ENCODE results near the gene ZNF407.
A peak's percentile ranks its signal among the peaks of the same experiment; 100 is the strongest.

The ZNF407 gene

DNA sequence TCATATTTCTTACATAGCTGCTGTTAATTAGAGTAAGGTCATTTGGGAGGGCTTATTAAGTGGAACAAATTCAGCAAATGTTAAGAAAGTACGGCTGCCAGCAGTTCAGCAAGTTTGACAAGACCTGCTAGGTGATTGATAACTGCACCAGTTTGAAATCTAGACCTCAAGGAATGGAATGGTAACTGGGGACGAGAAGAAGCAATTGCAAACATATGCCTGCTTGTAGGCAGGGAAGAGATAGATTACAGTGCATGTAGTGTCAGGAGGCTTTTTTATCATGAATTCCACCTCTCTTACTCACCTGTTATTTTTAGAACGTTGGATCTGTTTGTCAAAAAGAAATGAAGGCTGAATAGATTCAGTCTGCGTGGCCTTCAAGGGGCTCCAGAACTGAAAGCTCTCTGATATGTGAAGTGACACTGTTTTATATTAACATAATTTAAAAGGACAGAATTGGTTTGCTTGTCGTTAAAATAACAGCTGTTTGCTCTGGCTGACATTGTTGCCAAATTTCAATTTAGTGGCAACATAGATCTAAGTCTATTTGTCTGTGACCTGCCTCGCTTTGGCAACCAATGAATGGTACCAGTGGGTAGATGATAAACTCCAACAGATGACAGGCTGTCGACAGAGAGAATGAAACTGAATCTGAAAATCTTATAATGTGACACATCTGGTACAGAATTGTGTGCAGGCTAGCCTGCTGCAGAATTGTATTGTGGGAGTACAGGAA, 199.3 kb downstream of the ZNF407 start:
- DNase-seq, result peak; percentile 31

DNA sequence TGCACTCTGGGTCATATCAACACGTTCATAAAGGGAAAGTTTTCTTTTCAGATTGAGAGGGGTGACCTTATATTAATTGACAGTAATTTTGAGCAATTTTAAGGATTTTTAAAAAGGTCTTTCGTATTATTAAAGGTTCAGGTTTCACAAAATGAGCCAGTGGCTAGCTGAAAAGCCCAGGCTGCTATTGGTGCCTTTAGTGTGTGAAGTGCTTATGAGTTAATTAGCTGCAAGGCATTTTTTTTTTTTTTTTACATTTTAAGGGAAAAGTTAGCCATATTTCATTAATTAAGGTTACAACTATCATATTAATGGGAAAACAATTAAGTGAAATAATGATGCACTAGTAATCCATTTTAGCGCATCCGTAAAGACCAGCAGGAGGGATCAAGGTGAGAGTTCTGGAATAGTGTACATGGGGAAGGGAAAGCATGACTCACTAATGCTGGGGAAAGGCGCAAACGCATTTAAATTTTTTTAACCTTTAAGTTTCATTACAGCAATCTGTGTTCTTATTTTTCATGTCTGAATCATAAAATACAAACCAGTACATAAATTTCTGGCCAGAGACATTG, 200.0 kb downstream of the ZNF407 start:
- no peak for DNase-seq

DNA sequence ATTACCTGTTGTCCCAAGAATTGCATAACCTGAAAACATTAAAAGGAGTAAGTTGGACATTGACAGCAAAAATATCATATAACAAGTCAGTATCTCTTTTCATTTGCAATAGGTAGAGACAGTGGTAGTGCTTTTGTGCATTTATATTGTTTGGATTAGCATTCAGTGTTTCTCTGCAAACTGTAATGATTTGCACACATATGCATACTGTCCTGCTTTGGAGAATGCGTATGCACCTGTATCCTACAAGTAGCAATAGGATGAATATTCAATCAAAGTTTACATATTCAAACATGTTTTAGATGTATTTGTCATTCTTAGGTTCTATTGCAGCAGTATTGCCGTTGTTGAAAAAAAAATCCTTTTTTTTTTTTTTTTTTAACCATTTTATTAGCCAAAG, 201.9 kb downstream of the ZNF407 start:
- DNase-seq, result no peak

DNA sequence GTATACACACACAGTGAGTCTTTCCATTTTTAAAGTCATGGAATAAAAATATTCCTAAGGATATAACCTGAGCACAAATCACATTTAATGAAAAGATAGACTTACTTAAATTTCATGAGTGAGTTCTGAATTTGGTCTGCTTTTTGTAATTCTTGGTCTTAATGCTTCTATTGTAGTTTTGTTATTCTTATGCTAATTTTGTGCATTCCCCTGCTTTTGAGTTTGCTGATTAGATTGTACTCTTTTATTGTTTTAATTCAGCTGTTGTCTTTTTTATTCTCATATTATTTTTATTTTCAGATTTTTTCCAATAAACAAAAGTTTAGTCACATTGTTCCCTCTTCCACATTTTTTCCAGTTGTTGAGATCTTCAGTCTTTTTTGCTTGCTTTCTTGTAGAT, 202.4 kb downstream of the ZNF407 start:
- DNase-seq, result no peak

DNA sequence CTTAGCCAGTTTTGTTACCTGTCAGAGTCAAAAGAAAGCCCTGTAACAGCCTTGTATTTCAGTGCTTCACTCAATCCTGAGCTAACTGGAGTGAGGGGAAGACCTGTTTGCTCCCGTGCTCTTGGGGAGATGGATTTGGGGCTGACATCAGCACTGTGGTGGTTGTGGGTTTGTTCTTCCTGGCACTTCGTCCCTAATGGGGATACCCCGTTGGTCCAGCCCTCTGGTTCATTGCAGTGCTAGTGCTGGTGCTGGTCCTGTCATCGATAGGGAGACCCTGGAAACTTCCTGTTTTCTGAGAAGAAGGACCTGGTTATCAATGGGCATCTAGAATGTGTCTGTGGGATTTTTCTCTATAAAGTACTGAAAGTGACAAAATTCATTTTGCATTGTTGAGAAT, 205.4 kb downstream of the ZNF407 start:
- no peak for DNase-seq

DNA sequence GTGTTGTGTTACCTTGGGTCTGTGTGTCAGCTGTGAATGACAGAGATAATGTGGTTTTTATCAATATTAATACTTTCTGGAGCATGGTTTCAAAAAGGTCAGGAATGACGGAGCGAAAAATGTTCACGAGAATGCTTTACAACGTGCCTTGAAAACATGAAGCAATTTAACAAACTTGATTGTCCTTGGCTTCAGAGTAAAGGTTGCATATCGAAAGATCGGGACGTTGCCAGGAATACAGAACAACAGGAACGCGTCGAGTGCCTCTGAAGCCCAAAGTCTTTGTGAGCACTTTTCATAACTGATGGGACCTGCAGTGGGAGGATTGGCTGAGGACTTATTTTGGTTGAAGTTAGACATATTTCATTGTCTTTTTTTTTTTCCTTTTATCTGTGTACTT, 206.1 kb downstream of the ZNF407 start:
- DNase-seq, result no peak

DNA sequence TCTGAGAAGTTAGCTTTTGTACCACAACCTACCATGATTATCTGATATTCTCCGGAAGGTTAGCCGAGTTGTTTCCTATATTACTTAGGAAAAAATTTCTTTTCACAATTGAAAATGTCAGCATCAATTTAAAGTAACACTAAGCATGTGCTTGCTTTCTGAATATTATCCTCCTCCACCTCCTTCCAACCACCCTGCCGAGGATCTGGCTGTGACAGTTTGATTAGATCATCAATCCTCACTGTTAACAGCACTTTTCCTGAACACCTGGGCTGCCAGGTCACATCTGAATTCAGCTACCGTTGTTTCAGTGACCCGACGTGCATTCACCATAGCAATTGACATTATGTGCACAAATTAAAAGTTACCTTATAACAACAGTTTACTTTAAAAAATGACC, 207.0 kb downstream of the ZNF407 start:
- DNase-seq, result no peak

DNA sequence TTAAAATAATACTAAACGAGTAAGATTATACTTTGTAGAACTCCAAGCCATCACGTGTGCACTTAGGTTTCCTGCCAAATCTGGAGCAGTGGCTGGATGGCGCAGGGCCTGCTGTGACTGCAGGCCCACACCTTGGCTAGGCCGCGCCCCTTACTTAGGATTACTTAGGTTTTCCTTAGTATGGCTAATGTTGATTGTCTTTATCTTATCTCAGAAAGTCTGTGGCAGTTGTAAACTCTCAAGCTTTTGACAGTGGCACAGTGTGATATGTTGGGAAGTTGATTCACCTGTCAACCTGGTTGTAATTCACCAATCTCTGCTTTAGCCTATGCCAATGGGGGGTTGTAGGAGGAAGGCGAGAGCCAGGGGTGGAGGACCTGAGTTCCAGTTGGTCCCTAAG, 208.4 kb downstream of the ZNF407 start:
- DNase-seq, result no peak

DNA sequence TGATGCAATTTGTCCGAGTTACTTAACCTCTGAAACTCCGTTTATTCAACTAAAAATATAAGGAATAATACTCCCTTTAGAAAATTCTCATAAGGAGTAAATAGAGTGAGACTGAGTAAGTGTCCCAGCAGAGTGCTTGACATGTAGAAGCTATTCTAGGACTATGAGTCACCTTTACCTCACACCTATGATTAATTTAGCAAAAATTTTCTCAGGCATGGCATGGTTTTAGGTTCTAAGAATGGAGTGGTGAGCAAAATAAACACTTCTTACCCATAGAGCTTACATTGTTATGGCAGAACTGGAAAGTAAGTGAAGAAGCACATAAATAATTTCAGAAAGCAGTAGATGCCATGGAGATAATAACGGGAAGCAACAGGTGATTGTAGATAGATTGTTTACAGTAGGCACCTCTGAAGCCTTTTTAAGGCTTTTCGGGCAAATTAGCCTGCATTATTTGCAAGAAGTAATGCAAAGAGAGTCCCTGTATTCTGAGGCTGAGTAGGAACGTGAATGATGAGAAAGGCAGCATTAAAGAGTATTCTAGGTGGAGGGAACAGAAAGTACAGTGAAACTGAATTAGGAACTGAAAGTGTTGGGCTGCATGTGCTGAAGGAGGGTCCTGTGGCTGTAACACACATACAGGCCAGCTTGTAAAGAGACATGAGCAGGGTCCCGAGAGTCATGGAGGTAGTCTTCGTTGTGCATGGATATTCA, 209.2 kb downstream of the ZNF407 start:
- no peak for DNase-seq

DNA sequence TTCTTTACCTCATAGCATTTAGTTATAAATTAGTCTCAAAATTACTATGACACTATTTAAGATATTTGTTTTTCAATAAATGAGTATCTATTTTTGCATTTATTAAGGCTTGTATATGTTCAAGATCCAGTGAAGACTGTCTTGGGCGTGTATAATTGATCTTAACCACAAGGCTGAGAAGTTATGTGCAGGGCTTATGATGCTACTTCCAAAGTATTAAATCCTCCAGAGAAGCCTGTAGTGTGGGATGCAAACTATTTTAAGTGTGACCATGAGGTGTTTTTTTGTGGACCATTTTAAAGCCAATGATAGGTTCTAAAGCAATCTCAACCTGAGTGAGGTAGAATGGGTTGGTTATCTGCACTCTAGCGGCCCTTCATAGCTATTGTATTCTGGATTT, 219.9 kb downstream of the ZNF407 start:
- DNase-seq, result no peak

DNA sequence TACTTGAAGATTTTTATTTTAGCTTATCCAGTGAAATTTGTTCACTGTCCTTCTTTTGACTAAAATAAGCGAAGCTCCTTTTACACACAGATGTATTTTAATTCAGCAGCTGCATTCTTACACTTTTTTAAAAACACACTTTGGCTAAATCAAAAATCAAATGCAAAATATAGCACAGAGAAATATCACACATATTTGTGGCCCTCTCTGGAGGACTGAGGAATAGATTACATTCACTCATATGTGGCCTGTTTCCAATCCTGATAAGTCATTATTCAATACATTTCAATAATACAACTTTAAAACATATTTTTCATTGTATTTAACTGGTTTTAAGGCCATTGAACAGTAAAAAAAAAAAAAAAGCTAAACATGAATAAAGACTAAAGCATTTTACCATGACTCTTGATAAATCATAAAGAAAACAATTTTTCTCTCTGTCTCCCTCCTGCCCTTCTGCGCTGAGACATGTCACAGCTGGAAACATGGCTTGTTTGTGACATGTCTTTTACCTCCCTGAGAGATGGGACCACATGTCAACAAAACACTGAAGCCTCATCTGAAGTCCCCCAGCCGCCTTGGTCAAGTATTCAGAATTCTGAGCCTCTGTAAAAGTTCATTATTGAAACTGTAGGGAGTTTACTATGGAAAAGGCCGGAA, 221.0 kb downstream of the ZNF407 start:
- no peak for DNase-seq

DNA sequence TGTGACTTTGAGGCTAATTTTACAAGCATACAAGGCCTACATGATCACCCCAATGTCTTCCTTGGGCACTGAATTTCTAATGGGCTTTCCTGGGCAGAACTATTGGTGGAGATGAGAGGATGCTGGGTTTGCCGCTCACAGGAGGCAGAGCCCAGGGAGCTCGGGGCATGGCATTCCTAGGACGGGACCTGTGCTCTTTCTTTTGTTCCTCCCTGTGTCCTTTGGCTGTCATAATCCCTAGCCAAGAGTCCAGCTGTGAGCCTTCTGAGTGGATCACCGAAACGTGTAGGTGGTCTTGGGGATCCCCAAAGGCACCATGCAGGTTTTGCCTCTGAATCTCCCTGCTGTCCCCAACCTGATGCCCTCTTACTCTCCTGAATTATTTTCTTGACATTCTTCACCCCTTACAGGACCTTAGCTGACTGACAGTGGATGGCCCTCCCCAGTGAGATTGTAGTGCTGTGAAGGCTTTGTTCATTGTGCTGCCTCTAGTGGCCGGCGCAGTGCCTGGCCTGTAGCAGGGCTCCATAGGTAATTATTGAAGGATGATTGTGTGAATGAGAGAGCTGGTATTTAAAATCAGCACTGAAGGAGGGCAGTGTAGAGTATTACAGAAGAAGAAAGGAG, 221.9 kb downstream of the ZNF407 start:
- DNase-seq, result no peak

DNA sequence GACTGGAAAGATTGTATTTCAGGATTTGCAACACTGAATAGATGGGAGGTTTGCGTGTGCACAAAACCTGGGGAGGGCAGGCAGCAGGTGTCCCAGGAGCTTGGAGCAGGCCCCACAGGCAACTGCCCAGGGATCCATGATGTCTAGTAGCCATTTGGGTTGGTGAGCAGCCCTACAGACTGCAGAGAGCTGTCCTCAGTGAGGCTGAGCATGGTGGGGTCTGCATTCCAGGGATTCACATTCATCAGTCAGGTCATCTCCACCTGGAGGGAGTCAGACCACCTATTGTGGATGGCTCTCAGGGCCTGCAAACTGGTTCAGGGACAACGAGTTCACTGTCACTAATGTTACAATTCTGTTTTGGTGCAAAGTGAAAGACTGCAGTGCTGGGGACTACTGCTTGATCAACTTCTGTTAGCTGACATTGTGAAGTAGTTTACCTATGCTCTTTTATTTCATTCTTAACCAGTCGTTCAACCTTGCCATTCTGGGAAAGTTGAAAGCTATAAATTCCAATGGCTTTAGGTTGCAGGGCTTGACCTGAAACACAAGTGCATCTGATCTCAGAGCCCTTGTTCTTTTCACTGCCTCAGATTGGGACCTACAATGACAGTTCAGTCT, 222.6 kb downstream of the ZNF407 start:
- no peak for DNase-seq

DNA sequence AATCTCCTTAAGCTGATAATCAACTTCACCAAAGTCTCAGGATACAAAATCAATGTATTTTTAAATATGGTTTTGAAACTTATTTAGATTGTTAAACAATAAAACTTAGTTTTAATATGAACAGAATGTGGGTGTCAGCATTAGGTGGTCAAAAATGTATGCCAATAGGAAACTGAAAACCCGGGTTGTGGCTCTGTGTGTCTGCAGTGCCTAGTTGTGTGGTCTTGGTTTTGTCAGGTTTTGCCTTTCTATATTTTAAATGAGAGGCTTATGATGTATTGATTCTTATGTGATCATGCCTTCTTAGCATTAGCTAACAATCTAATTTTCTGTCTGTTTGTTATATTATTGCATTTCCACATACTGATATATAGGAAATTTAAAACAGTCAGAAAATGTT, 227.8 kb downstream of the ZNF407 start:
- no peak for DNase-seq

DNA sequence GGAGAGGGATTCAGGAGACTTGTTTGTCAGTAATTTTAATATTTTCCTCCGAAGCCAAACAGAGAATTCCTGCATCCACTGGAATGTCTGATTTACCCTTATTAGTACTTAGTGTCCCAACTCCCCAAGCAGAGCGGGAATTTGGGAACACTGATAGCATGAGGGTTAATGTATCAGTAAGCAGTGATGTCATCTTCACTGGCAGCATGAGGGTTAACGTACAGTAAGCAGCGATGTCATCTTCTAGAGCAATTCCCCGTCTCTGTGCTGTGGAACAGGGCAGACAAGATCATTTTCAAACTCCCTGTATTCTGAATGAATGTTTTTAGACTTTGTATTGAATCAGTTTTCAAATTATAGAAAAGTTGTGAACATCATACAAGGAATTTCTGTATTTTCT, 228.9 kb downstream of the ZNF407 start:
- no peak for DNase-seq

DNA sequence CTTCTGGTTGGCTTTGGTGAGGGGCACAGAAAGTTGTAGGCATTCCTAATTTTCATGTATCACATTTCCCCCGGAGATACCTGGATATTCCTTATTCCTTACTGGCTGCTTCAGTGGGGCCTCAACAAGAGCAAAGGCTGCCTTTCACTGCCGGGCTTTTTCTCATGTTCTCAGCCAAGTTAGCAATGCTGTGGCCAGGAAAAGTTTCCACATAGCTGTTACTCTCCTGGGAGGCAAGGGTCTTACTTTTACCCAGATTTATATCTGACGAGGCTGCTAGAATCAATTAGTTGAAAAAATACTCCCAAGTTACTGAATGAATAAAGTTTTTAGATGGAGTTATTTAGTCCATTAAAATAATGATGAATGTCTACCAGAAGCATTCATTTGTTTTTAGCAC, 230.5 kb downstream of the ZNF407 start:
- DNase-seq, result no peak

DNA sequence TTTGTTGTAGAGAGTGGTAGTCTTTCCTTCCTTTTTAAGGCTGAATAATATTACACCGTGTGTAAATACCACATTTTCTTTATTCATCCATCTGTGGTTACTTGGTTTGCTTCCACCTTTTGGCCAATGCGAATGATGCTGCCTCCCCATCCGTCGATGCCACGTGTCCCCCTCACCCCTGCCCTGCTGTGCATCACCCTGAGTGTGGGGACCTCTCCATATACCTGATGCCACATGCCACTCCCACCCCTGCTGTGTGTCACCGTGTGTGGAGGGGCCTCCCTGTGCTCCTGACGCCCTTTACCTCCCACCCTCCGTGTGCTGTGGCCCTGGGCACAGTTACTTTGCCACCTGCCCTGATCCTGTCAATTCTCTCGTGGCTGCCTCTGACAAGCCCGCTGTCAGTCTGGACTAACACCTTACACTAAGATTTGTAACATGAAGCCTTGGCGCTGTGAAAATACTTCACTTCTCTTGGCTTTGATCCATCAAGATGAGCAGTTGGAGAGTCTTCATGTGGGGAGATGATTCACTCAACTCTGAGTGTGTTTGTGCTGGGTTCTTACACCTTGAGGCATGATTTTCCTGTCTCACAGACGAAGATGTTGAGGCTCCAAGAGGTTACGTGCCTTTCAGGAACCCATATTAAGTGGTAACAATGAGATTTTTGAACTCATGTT, 234.0 kb downstream of the ZNF407 start:
- no peak for DNase-seq

DNA sequence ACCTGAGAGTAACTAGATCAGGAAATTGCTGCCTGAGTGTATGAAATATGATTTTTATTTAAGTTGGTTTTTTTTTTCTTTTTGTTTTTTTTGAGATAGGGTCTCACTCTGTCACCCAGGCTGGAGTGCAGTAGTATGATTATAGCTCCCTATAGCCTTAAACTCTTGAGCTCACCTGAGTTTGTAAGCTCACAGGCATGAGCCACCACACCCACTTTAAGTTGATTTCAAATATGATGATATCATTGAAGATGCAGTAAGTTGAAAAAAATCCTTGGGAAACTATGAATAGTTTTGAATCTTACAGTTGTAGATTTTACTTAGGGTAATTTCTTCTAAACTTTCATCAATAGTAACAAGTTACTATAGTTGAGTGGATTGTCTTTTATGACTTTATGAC, 234.7 kb downstream of the ZNF407 start:
- DNase-seq, result no peak

DNA sequence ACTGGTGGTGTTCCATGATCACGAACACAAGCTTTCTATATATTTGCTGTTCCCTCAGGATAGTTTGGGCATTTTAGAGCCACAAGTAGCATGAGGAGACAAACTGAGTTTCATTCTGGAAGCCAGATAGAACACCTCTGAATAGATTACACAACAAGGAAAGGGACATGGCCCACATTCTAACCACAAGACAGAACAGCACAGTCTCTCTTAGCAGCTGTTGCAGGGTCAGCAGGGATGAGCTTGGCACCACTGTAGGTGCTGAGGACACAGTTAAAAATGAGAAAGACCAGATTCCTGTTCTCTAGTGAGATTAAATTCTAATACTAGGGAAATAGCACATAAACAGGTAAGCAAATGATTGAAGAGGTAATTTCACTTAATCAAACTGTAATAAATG, 235.3 kb downstream of the ZNF407 start:
- no peak for DNase-seq

DNA sequence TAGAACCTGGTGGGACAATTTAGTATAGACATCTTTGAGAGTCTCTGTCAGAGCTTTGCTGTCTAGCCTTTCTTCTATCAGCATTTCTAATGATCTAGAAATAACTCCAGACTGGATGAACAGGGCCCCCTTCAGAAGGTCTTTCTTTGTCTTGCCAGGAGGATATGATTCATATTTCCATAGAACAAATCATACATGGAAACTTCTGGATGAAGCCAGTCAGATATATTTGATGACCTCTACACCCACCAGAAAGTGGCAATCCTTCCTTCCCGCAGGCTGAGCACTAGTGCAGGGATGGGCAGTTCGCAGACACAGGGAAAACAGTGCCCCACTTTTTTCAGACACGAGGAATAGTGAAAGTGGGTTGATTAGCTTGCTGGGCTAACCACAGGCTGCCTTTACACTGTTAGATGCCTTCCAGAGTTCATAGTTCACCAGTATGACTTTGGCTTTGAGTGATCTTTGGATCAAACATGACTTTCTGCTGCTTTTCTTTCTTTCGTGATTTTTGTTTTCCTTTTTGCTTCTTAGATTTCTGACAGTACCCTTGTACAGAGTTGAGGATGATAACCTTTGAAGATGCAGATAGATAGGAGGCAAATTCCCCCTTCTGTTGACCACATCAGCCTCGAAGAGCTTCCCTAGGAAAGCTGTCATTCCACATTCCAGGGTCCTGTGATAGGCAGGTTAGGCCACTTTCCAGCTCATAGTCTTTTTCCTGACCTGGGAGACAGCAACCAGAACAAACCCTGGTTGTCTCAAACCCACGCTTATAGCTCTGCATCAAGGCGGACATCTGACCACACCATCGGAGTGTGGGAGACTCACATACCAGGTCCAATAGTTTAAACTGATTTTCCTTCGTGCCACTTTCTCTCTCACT, 237.0 kb downstream of the ZNF407 start:
- DNase-seq, result no peak

All from NCI-H1105 (cell line).